ENCODE data around the gene STYXL1.
"Not testable (repeated sequence)": the region's sequence is repeated elsewhere in the genome, so short reads cannot be mapped to it uniquely, and the experiment has no call there.

Gene STYXL1

GRCh38 chr7:76040126-76040525 lies 7.7 kb downstream of the STYXL1 start:
- in situ Hi-C loops (cut with HindIII; ENCODE audit: low sequenced_read_pairs) = no loop called here

- in situ Hi-C loops (cut with HindIII; ENCODE audit: low sequenced_read_pairs) = no loop called here
Measured at GRCh38 chr7:76037310-76037709, 10.5 kb downstream of the STYXL1 start.

- in situ Hi-C loops (cut with HindIII; ENCODE audit: low sequenced_read_pairs) = no loop called here
Measured at GRCh38 chr7:76031964-76032363, 15.8 kb downstream of the STYXL1 start.

- in situ Hi-C loops (cut with HindIII; ENCODE audit: low sequenced_read_pairs) = not testable (repeated sequence)
Measured at GRCh38 chr7:76029682-76030081, 18.1 kb downstream of the STYXL1 start.

GRCh38 chr7:76023002-76023401 lies 24.8 kb downstream of the STYXL1 start:
- in situ Hi-C loops (cut with HindIII; ENCODE audit: low sequenced_read_pairs) = no loop called here

- in situ Hi-C loops (cut with HindIII; ENCODE audit: low sequenced_read_pairs) = no loop called here
Measured at GRCh38 chr7:76022026-76022780, 25.6 kb downstream of the STYXL1 start.

GRCh38 chr7:76020031-76020714 lies 27.6 kb downstream of the STYXL1 start:
- in situ Hi-C loops (cut with HindIII; ENCODE audit: low sequenced_read_pairs) = no loop called here

- in situ Hi-C loops (cut with HindIII; ENCODE audit: low sequenced_read_pairs) = not testable (repeated sequence)
Measured at GRCh38 chr7:76018520-76018919, 29.3 kb downstream of the STYXL1 start.

- in situ Hi-C loops (cut with HindIII; ENCODE audit: low sequenced_read_pairs) = no loop called here
Measured at GRCh38 chr7:76016191-76016947, 31.4 kb downstream of the STYXL1 start.

GRCh38 chr7:76011442-76011861 lies 36.3 kb downstream of the STYXL1 start:
- in situ Hi-C loops (cut with HindIII; ENCODE audit: low sequenced_read_pairs) = no loop called here

- in situ Hi-C loops (cut with HindIII; ENCODE audit: low sequenced_read_pairs) = no loop called here
Measured at GRCh38 chr7:76009672-76010600, 37.9 kb downstream of the STYXL1 start.

- in situ Hi-C loops (cut with HindIII; ENCODE audit: low sequenced_read_pairs) = no loop called here
Measured at GRCh38 chr7:76008156-76008687, 39.6 kb downstream of the STYXL1 start.

GRCh38 chr7:76005004-76005403 lies 42.8 kb downstream of the STYXL1 start:
- in situ Hi-C loops (cut with HindIII; ENCODE audit: low sequenced_read_pairs) = not testable (repeated sequence)

- in situ Hi-C loops (cut with HindIII; ENCODE audit: low sequenced_read_pairs) = no loop called here
Measured at GRCh38 chr7:76003351-76003750, 44.4 kb downstream of the STYXL1 start.

- in situ Hi-C loops (cut with HindIII; ENCODE audit: low sequenced_read_pairs) = no loop called here
Measured at GRCh38 chr7:76002822-76003221, 45.0 kb downstream of the STYXL1 start.

GRCh38 chr7:76002139-76002538 lies 45.7 kb downstream of the STYXL1 start:
- in situ Hi-C loops (cut with HindIII; ENCODE audit: low sequenced_read_pairs) = no loop called here

GRCh38 chr7:76000566-76000965 lies 47.2 kb downstream of the STYXL1 start:
- in situ Hi-C loops (cut with HindIII; ENCODE audit: low sequenced_read_pairs) = no loop called here

GRCh38 chr7:75998038-75998437 lies 49.8 kb downstream of the STYXL1 start:
- in situ Hi-C loops (cut with HindIII; ENCODE audit: low sequenced_read_pairs) = no loop called here

GRCh38 chr7:75996476-75996875 lies 51.3 kb downstream of the STYXL1 start:
- in situ Hi-C loops (cut with HindIII; ENCODE audit: low sequenced_read_pairs) = no loop called here

- in situ Hi-C loops (cut with HindIII; ENCODE audit: low sequenced_read_pairs) = no loop called here
Measured at GRCh38 chr7:75995996-75996395, 51.8 kb downstream of the STYXL1 start.
